Neural cell (in vitro differentiated cells): ENCODE results near the gene CBLIF. TPM values are rescaled to one million over a fixed set of nuclear protein-coding genes. Genes with fewer than 3 reads are reported as not detected.

ENCODE experiments used
- H2AFZ ChIP-seq: fragments of 200-600, 300-800 bp; sonication (generic), shearing (Covaris generic); 2 replicates; pipeline ENCODE4 v1.6.0; 2014; ENCODE audit warnings: low read depth, mild to moderate bottlenecking, antibody characterized with exemption, low read length, moderate library complexity
- H3F3A ChIP-seq: fragments of 200-600 bp; shearing (Covaris generic); 2 replicates; pipeline ENCODE4 v1.6.1; 2016; ENCODE audit warnings: mild to moderate bottlenecking, moderate library complexity, mixed read lengths, antibody characterized with exemption, low read length; ENCODE audit not compliant: insufficient read depth, poor library complexity, severe bottlenecking
- H3K27ac ChIP-seq: fragments of 200-600, 300-800 bp; sonication (generic), shearing (Covaris generic); 2 replicates; pipeline ENCODE4 v1.5.1; 2014; ENCODE audit warnings: mild to moderate bottlenecking, low read length, moderate library complexity
- H3K27me3 ChIP-seq: fragments of 300-800, 200-600 bp; sonication (generic), shearing (Covaris generic); 2 replicates; pipeline ENCODE4 v1.6.0; 2014; ENCODE audit warnings: mild to moderate bottlenecking, low read depth, low read length, moderate library complexity; ENCODE audit not compliant: insufficient read depth
- H3K36me3 ChIP-seq: fragments of 300-800, 200-600 bp; sonication (generic), shearing (Covaris generic); 2 replicates; pipeline ENCODE4 v1.5.1; 2014; ENCODE audit warnings: mild to moderate bottlenecking, antibody characterized with exemption, low read length, moderate library complexity; ENCODE audit not compliant: insufficient read depth
- H3K4me2 ChIP-seq: fragments of 300-800, 200-600 bp; sonication (generic), shearing (Covaris generic); 2 replicates; pipeline ENCODE4 v1.6.0; 2014; ENCODE audit warnings: mild to moderate bottlenecking, low read length
- H3K4me3 ChIP-seq: fragments of 300-800, 200-600 bp; sonication (generic), shearing (Covaris generic); 2 replicates; pipeline ENCODE4 v1.5.1; 2014; ENCODE audit warnings: mild to moderate bottlenecking, low read length, moderate library complexity
- H3K79me2 ChIP-seq: fragments of 200-600 bp; shearing (Covaris generic); replicated peaks from 2 replicates; pipeline ENCODE4 v1.6.0; 2014; ENCODE audit warnings: mild to moderate bottlenecking, low read length, moderate library complexity; ENCODE audit not compliant: insufficient read depth
- H3K9ac ChIP-seq: fragments of 300-800, 200-600 bp; sonication (generic), shearing (Covaris generic); 2 replicates; pipeline ENCODE4 v1.6.1; 2016; ENCODE audit warnings: mild to moderate bottlenecking, low read length, mixed read lengths
- H3K9me2 ChIP-seq: fragments of 200-600 bp; shearing (Covaris generic); 2 replicates; pipeline ENCODE4 v1.6.1; 2016; ENCODE audit warnings: mild to moderate bottlenecking, low read length, mixed read lengths; ENCODE audit not compliant: insufficient read depth
- H3K9me3 ChIP-seq: fragments of 200-600, 300-800 bp; sonication (generic), shearing (Covaris generic); 2 replicates; pipeline ENCODE4 v1.6.1; 2016; ENCODE audit warnings: mild to moderate bottlenecking, mixed run types, low read length, moderate library complexity, mixed read lengths
- H4K20me1 ChIP-seq: fragments of 200-600 bp; shearing (Covaris generic); 2 replicates; pipeline ENCODE4 v1.6.1; 2016; ENCODE audit warnings: mild to moderate bottlenecking, mixed run types; ENCODE audit not compliant: insufficient read depth
- CTCF ChIP-seq: fragments of 450-650 bp; IDR thresholded peaks from 2 replicates; pipeline ENCODE4 v1.5.1; 2014; ENCODE audit warnings: antibody characterized with exemption, mild to moderate bottlenecking, moderate library complexity; ENCODE audit not compliant: poor library complexity, severe bottlenecking
- EP300 ChIP-seq: fragments of 450-650 bp; conservative IDR thresholded peaks from 2 replicates; pipeline ENCODE4 v1.6.1; 2014; ENCODE audit warnings: antibody characterized with exemption, mild to moderate bottlenecking, moderate library complexity; ENCODE audit not compliant: poor library complexity, severe bottlenecking
- EZH2 ChIP-seq: fragments of 200-600, 300-800 bp; shearing (Covaris generic), sonication (generic); IDR thresholded peaks from 2 replicates; pipeline ENCODE4 v1.6.1; 2014; ENCODE audit warnings: antibody characterized with exemption, low read length, borderline replicate concordance, mild to moderate bottlenecking; ENCODE audit not compliant: insufficient read depth, poor library complexity, severe bottlenecking
- MXI1 ChIP-seq: fragments of 450-650 bp; conservative IDR thresholded peaks from 2 replicates; pipeline ENCODE4 v1.6.1; 2014; ENCODE audit warnings: antibody characterized with exemption, mild to moderate bottlenecking; ENCODE audit not compliant: poor library complexity, severe bottlenecking
- POLR2AphosphoS5 ChIP-seq: IDR thresholded peaks from 2 replicates; pipeline ENCODE4 v1.6.1; 2012
- RAD21 ChIP-seq: fragments of 450-650 bp; conservative IDR thresholded peaks from 2 replicates; pipeline ENCODE4 v1.6.1; 2014; ENCODE audit warnings: antibody characterized with exemption, mild to moderate bottlenecking, moderate library complexity
- REST ChIP-seq: IDR thresholded peaks from 2 replicates; pipeline ENCODE4 v1.6.1; 2012; ENCODE audit warnings: borderline replicate concordance
- SMC3 ChIP-seq: fragments of 450-650 bp; conservative IDR thresholded peaks from 2 replicates; pipeline ENCODE4 v1.6.1; 2014; ENCODE audit warnings: antibody characterized with exemption, mild to moderate bottlenecking, moderate library complexity; ENCODE audit not compliant: poor library complexity
- TAF1 ChIP-seq: IDR thresholded peaks from 2 replicates; pipeline ENCODE4 v1.6.1; 2012; ENCODE audit warnings: low read depth
- polyA plus RNA-seq: library from polyadenylated mRNA; depleted of rRNA; stranded (reverse); fragments of >200 nt; gene quantifications from 2 replicates; pipeline ENCODE4 v1.2.3, GENCODE V29; 2014

The CBLIF gene
- polyA plus RNA-seq, 1 donor from 2014 or later: not detected

DNA sequence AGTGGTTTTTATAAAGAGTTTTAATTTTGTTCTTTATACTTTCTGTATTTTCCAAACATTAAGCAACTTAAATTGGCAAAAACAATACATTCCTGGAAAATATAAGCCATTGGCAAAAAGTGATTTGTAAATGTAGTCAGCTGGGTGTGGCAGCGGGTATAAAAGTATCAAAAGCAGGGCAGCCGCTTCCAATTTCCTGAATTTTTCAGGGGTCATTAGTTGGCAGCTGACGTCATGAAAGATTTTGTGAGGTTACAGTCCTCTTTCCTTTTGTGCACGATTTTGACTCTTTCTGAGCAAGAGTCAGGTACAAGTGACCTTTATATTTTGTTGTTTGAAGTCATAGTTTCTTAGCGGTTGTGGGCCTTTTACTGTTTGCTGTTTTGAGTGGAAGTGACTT, 33.3 kb upstream of the CBLIF start, which contains the start of gene OOSP3:
Gene OOSP3, plus strand, starts transcription at position 208 of the 400 bp plus-strand sequence. Its CDS starts 27 bp downstream, at position 235.
- no peaks in the 10 kb centered on the region for H3K9me3 ChIP-seq
- H3K9ac ChIP-seq: no peak within 1 kb of the TSS
- no peaks in the 10 kb centered on the region for H4K20me1 ChIP-seq
- no peaks in the 10 kb centered on the region for H3K9me2 ChIP-seq
- H3K27ac ChIP-seq: no peak within 1 kb of the TSS
- H3F3A ChIP-seq: no peaks in the 10 kb centered on the region
- no peak for TF ChIP-seq TAF1
- TF ChIP-seq RAD21: no peak
- TF ChIP-seq EZH2: no peak
- TF ChIP-seq MXI1: no peak
- TF ChIP-seq EP300: no peak
- no peak for TF ChIP-seq CTCF
- TF ChIP-seq REST: no peak
- TF ChIP-seq SMC3: no peak
- TF ChIP-seq POLR2AphosphoS5: no peak
- no peaks in the 10 kb centered on the region for H3K36me3 ChIP-seq
- H3K4me3 ChIP-seq: no peak within 1 kb of the TSS
- no peak within 1 kb of the TSS for H3K4me2 ChIP-seq
- no peak within 1 kb of the TSS for H2AFZ ChIP-seq
- H3K79me2 ChIP-seq: no peaks in the 10 kb centered on the region
- H3K27me3 ChIP-seq: no peaks in the 10 kb centered on the region

DNA sequence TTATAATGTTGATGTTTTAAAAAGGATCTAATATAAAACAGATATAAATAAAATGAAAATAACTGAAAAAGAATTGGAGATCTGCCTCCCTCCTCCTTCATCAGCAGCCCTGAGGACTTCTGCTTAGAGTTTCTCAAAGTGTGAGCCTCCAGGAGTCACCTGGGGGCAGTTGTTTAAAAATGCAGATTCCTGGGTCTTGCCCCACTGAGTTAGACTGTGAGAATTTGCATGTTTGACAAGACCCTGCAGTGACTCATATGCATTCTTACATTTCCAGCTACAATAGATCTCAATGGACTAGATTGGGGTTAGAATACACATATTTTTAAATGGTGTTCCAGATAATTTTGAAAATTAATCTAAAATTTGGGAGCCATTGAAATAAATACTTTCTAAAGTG, 32.5 kb upstream of the CBLIF start:
- no peak overlapping the region for H3K9ac ChIP-seq
- H3K27me3 ChIP-seq: no peaks in the 10 kb centered on the region
- no peaks in the 10 kb centered on the region for H4K20me1 ChIP-seq
- no peaks in the 10 kb centered on the region for H3K9me3 ChIP-seq
- H3K4me3 ChIP-seq: no peak overlapping the region
- no peaks in the 10 kb centered on the region for H3K9me2 ChIP-seq
- H3K79me2 ChIP-seq: no peaks in the 10 kb centered on the region
- TF ChIP-seq RAD21 (no peak), TAF1 (no peak), POLR2AphosphoS5 (no peak), MXI1 (no peak), CTCF (no peak), REST (no peak), SMC3 (no peak), EP300 (no peak), EZH2 (no peak)
- no peak overlapping the region for H3K27ac ChIP-seq
- H2AFZ ChIP-seq: no peak overlapping the region
- H3K4me2 ChIP-seq: no peak overlapping the region
- no peaks in the 10 kb centered on the region for H3F3A ChIP-seq
- H3K36me3 ChIP-seq: no peaks in the 10 kb centered on the region
